Fibroblast of skin of back (primary cell): ENCODE measurements around the gene AUTS2.
A peak's percentile ranks its signal among the peaks of the same experiment; 100 is the strongest.
"Not testable (repeated sequence)": the region's sequence is repeated elsewhere in the genome, so short reads cannot be mapped to it uniquely, and the experiment has no call there.

Experiments used
- DNase-seq: peaks from one replicate; pipeline ENCODE4 v3.0.0-alpha.2; 2013

The AUTS2 gene

GRCh38 chr7:70646536-70647248 is 1048.4 kb downstream of the AUTS2 start:
- no peak for DNase-seq

GRCh38 chr7:70647801-70648498 is 1049.7 kb downstream of the AUTS2 start:
- DNase-seq = peak; percentile 65

GRCh38 chr7:70648499-70648861 is 1050.2 kb downstream of the AUTS2 start:
- DNase-seq = not testable (repeated sequence)

- no peak for DNase-seq
These were observed 1051.0 kb downstream of the AUTS2 start for GRCh38 chr7:70649323-70649722.

GRCh38 chr7:70654146-70654545 is 1055.9 kb downstream of the AUTS2 start:
- DNase-seq = no peak

- DNase-seq = no peak
These were observed 1056.7 kb downstream of the AUTS2 start for GRCh38 chr7:70654979-70655378.

GRCh38 chr7:70655694-70656093 is 1057.4 kb downstream of the AUTS2 start:
- DNase-seq = no peak

- peak; percentile 21 for DNase-seq
These were observed 1059.3 kb downstream of the AUTS2 start for GRCh38 chr7:70657571-70657970.

- no peak for DNase-seq
These were observed 1059.8 kb downstream of the AUTS2 start for GRCh38 chr7:70657989-70658632.

- no peak for DNase-seq
These were observed 1061.0 kb downstream of the AUTS2 start for GRCh38 chr7:70659263-70659662.

- no peak for DNase-seq
These were observed 1062.0 kb downstream of the AUTS2 start for GRCh38 chr7:70660154-70660818.

- no peak for DNase-seq
These were observed 1062.5 kb downstream of the AUTS2 start for GRCh38 chr7:70660819-70661191.

- DNase-seq = no peak
These were observed 1065.4 kb downstream of the AUTS2 start for GRCh38 chr7:70663680-70664079.

- no peak for DNase-seq
These were observed 1067.7 kb downstream of the AUTS2 start for GRCh38 chr7:70665997-70666396.

GRCh38 chr7:70667406-70667805 is 1069.1 kb downstream of the AUTS2 start:
- no peak for DNase-seq

- no peak for DNase-seq
These were observed 1070.5 kb downstream of the AUTS2 start for GRCh38 chr7:70668606-70669358.

- no peak for DNase-seq
These were observed 1071.6 kb downstream of the AUTS2 start for GRCh38 chr7:70669854-70670253.

- DNase-seq = no peak
These were observed 1072.0 kb downstream of the AUTS2 start for GRCh38 chr7:70670288-70670687.

- DNase-seq = no peak
These were observed 1075.7 kb downstream of the AUTS2 start for GRCh38 chr7:70673778-70674570.

- no peak for DNase-seq
These were observed 1076.3 kb downstream of the AUTS2 start for GRCh38 chr7:70674571-70675010.

GRCh38 chr7:70676243-70676642 is 1078.0 kb downstream of the AUTS2 start:
- no peak for DNase-seq
